PC-9 (cell line): Measurements from ENCODE around the gene CEBPA. TPM values are rescaled to one million over a fixed set of nuclear protein-coding genes. Genes with fewer than 3 reads are reported as not detected.

Experiments used
- BruUV-seq: library from RNA; stranded (reverse); fragments of 400-500 nt; replicated peaks from 2 replicates; lab custom pipeline; 2021; lab: Mats Ljungman, UMichigan
- CTCF ChIA-PET: fragments of 300-600 bp; sonication (Branson Sonifier 250); formaldehyde crosslinking; loops from one replicate; lab custom pipeline; 2022; ENCODE audit warnings: antibody characterized with exemption; lab: Charles Lee
- POLR2A ChIA-PET: fragments of 300-600 bp; sonication (Branson Sonifier 250); formaldehyde crosslinking; loops from one replicate; lab custom pipeline; 2022; ENCODE audit warnings: antibody characterized with exemption; ENCODE audit not compliant: unreplicated experiment; lab: Charles Lee
- DNase-seq, 2 experiments: peaks; one replicate each; pipeline versions ENCODE4 v3.0.0 to v3.0.0-alpha.2; 2015 to 2022; ENCODE audit warnings: mixed read lengths in 1 of 2
- H2AFZ ChIP-seq: fragments of 200-600 bp; sonication (generic); 2 replicates; pipeline ENCODE4 v1.8.1; 2017; ENCODE audit warnings: antibody characterized with exemption
- H3F3A ChIP-seq: fragments of 200-600 bp; sonication (generic); 2 replicates; pipeline ENCODE4 v1.8.1; 2017; ENCODE audit warnings: antibody characterized with exemption, mild to moderate bottlenecking, low read depth; ENCODE audit not compliant: insufficient read depth
- H3K27ac ChIP-seq: fragments of 200-600 bp; sonication (generic); 2 replicates; pipeline ENCODE4 v1.6.1; 2016; ENCODE audit warnings: mixed run types
- H3K27me3 ChIP-seq: fragments of 200-600 bp; sonication (generic); 2 replicates; pipeline ENCODE4 v1.6.1; 2016; ENCODE audit warnings: low read depth, mixed run types; ENCODE audit not compliant: insufficient read depth
- H3K36me3 ChIP-seq: fragments of 200-600 bp; sonication (generic); 2 replicates; pipeline ENCODE4 v1.6.1; 2016; ENCODE audit warnings: low read depth, mixed run types
- H3K4me1 ChIP-seq: fragments of 200-600 bp; sonication (generic); replicated peaks from 2 replicates; pipeline ENCODE4 v1.6.1; 2016; ENCODE audit warnings: mixed run types; ENCODE audit not compliant: insufficient read depth
- H3K4me2 ChIP-seq: fragments of 200-600 bp; sonication (generic); 2 replicates; pipeline ENCODE4 v1.6.1; 2017; ENCODE audit warnings: mixed run types
- H3K4me3 ChIP-seq: fragments of 200-600 bp; sonication (generic); 2 replicates; pipeline ENCODE4 v1.6.1; 2016; ENCODE audit warnings: mixed run types
- H3K79me2 ChIP-seq: fragments of 200-600 bp; sonication (generic); 2 replicates; pipeline ENCODE4 v1.6.1; 2017; ENCODE audit warnings: low read depth, mixed run types
- H3K9me2 ChIP-seq: fragments of 200-600 bp; sonication (generic); 2 replicates; pipeline ENCODE4 v1.8.1; 2017; ENCODE audit warnings: mild to moderate bottlenecking; ENCODE audit not compliant: insufficient read depth
- H3K9me3 ChIP-seq: fragments of 200-600 bp; sonication (generic); 2 replicates; pipeline ENCODE4 v1.8.1; 2016; ENCODE audit warnings: low read depth; ENCODE audit not compliant: insufficient read depth
- H4K20me1 ChIP-seq: fragments of 200-600 bp; sonication (generic); 2 replicates; pipeline ENCODE4 v1.8.1; 2017; ENCODE audit not compliant: insufficient read depth
- CTCF ChIP-seq: fragments of 200-600 bp; sonication (generic); conservative IDR thresholded peaks from 2 replicates; pipeline ENCODE4 v1.6.1; 2017; ENCODE audit warnings: mixed run types, antibody characterized with exemption, mild to moderate bottlenecking, moderate library complexity
- EZH2 ChIP-seq: fragments of 200-600 bp; sonication (generic); IDR thresholded peaks from 2 replicates; pipeline ENCODE4 v1.8.0; 2017; ENCODE audit warnings: antibody characterized with exemption, low read depth
- intact Hi-C: fragments of 100-400 bp; cut with micrococcal nuclease; formaldehyde crosslinking; loops from one replicate; pipeline ENCODE4 v1.10.0; 2022; ENCODE audit not compliant: unreplicated experiment
- total RNA-seq: library from RNA; stranded (reverse); gene quantifications from 2 replicates; pipeline ENCODE4 v1.2.3, GENCODE V29; 2021

CEBPA gene
- total RNA-seq, 1 experiment from 2014 or later = 8.9 TPM

- intact Hi-C loops = no loop called here
- peaks cover 50% of the 10 kb centered on the region for H3K4me1 ChIP-seq
- peaks cover 15% of the 10 kb centered on the region for H3F3A ChIP-seq
- no peaks in the 10 kb centered on the region for H3K27me3 ChIP-seq
- H3K4me3 ChIP-seq = no peak overlapping the region
- ChIA-PET POLR2A (no interaction called here), CTCF (no interaction called here)
- no peak overlapping the region for H3K4me2 ChIP-seq
- 0 out of 2 replicates have a peak, but pooled peaks cover 7% of the 10 kb centered on the region for H3K9me3 ChIP-seq
- DNase-seq = no peak
- H3K9me2 ChIP-seq = no peaks in the 10 kb centered on the region
- H3K27ac ChIP-seq = no peak overlapping the region
- TF ChIP-seq EZH2 (no peak), CTCF (no peak)
- H2AFZ ChIP-seq = no peak overlapping the region
- BruUV-seq = no TSS peak
- H3K79me2 ChIP-seq = no peaks in the 10 kb centered on the region
- H4K20me1 ChIP-seq = no peaks in the 10 kb centered on the region
- H3K36me3 ChIP-seq = no peaks in the 10 kb centered on the region
Observed at GRCh38 chr19:33289261-33289660, 13.1 kb downstream of the CEBPA start.

- intact Hi-C loops = no loop called here
- peaks cover 10% of the 10 kb centered on the region for H3F3A ChIP-seq
- H3K9me2 ChIP-seq = no peaks in the 10 kb centered on the region
- H2AFZ ChIP-seq = no peak overlapping the region
- no peaks in the 10 kb centered on the region for H3K36me3 ChIP-seq
- H3K4me2 ChIP-seq = no peak overlapping the region
- H3K27ac ChIP-seq = no peak overlapping the region
- TF ChIP-seq CTCF = no peak
- no peak for TF ChIP-seq EZH2
- ChIA-PET POLR2A (no interaction called here), CTCF (no interaction called here)
- H3K4me3 ChIP-seq = no peak overlapping the region
- H3K79me2 ChIP-seq = no peaks in the 10 kb centered on the region
- peaks cover 44% of the 10 kb centered on the region for H3K4me1 ChIP-seq
- DNase-seq = no peak
- H4K20me1 ChIP-seq = no peaks in the 10 kb centered on the region
- H3K9me3 ChIP-seq = 0 out of 2 replicates have a peak, but pooled peaks cover 7% of the 10 kb centered on the region
- H3K27me3 ChIP-seq = no peaks in the 10 kb centered on the region
- BruUV-seq = no TSS peak
Observed at GRCh38 chr19:33288666-33289065, 13.7 kb downstream of the CEBPA start.

GRCh38 chr19:33287927-33288326, 14.4 kb downstream of the CEBPA start:
- CTCF ChIA-PET = no interaction called here
- no peak overlapping the region for H3K27ac ChIP-seq
- no TSS peak for BruUV-seq

More at GRCh38 chr19:33287927-33288326, 14.4 kb downstream of the CEBPA start:
- Histone ChIP-seq H3K9me2 (no peaks in the 10 kb centered on the region), H3K36me3 (no peaks in the 10 kb centered on the region), H3K4me2 (no peak overlapping the region), H3F3A (peaks cover 5% of the 10 kb centered on the region), H3K27me3 (no peaks in the 10 kb centered on the region), H2AFZ (no peak overlapping the region), H4K20me1 (no peaks in the 10 kb centered on the region), H3K4me3 (no peak overlapping the region), H3K79me2 (no peaks in the 10 kb centered on the region), H3K9me3 (0 out of 2 replicates have a peak, but pooled peaks cover 7% of the 10 kb centered on the region), H3K4me1 (peaks cover 37% of the 10 kb centered on the region)
- no peak for DNase-seq
- TF ChIP-seq CTCF (no peak), EZH2 (no peak)
- intact Hi-C loops = no loop called here
- POLR2A ChIA-PET = no interaction called here
